PC-3 (cell line): ENCODE results near the gene RNF121.

ENCODE experiments used
- CTCF ChIP-seq: fragments of 300-600 bp; sonication (generic); conservative IDR thresholded peaks from 2 replicates; pipeline ENCODE4 v1.5.1; 2017; ENCODE audit warnings: antibody characterized with exemption, low read depth, mild to moderate bottlenecking, low read length
- EZH2 ChIP-seq: fragments of 300-600 bp; sonication (generic); IDR thresholded peaks from one replicate; pipeline ENCODE4 v1.6.1; 2017; ENCODE audit warnings: antibody characterized with exemption, mild to moderate bottlenecking, low read length; ENCODE audit not compliant: unreplicated experiment
- EZH2phosphoT487 ChIP-seq: fragments of 300-600 bp; sonication (generic); IDR thresholded peaks from 2 replicates; pipeline ENCODE4 v1.6.1; 2018; ENCODE audit warnings: mild to moderate bottlenecking, antibody characterized with exemption, low read length, borderline replicate concordance

- TF ChIP-seq CTCF, result no peak
- no peak for TF ChIP-seq EZH2phosphoT487
- no peak for TF ChIP-seq EZH2
Measured at GRCh38 chr11:71996517-71996916, 67.7 kb downstream of the RNF121 start.
